H1 (cell line): ENCODE data around the gene CCDC92B. TPM values are rescaled to one million over a fixed set of nuclear protein-coding genes. Genes with fewer than 3 reads are reported as not detected.
A peak's percentile ranks its signal among the peaks of the same experiment; 100 is the strongest.

Experiments used
- CTCF ChIA-PET: fragments of 300-600 bp; sonication (Branson Sonifier 250); formaldehyde crosslinking; loops from one replicate; lab custom pipeline; 2021; ENCODE audit not compliant: partially characterized antibody; lab: Charles Lee
- POLR2A ChIA-PET: fragments of 300-600 bp; sonication (Branson Sonifier 250); formaldehyde crosslinking; loops from one replicate; lab custom pipeline; 2021; ENCODE audit warnings: inconsistent platforms; ENCODE audit not compliant: partially characterized antibody; lab: Charles Lee
- DNase-seq, 2 experiments: peaks; one replicate each; pipeline versions ENCODE4 v3.0.0 to v3.0.0-alpha.2; 2010 to 2022; ENCODE audit warnings: low spot score in 2 of 2, low read depth in 1 of 2, mixed read lengths in 1 of 2
- FAIRE-seq: peaks from 2 replicates; lab custom pipeline; 2011; peaks lifted over from hg19 to GRCh38; lab: Jason Lieb, UNC
- H2AFZ ChIP-seq: 2 replicates; pipeline ENCODE4 v1.8.1; 2012; ENCODE audit warnings: low read length, inconsistent platforms
- H2AK5ac ChIP-seq: 2 replicates; pipeline ENCODE4 v1.6.1; 2013; ENCODE audit warnings: low read depth, low read length
- H2BK120ac ChIP-seq: replicated peaks from 2 replicates; pipeline ENCODE3; 2013; ENCODE audit warnings: low read depth, low read length, inconsistent platforms
- H2BK12ac ChIP-seq: 2 replicates; pipeline ENCODE4 v1.6.1; 2013; ENCODE audit warnings: low read depth, low read length
- H2BK15ac ChIP-seq: 2 replicates; pipeline ENCODE4 v1.6.1; 2013; ENCODE audit warnings: low read length
- H2BK20ac ChIP-seq: 2 replicates; pipeline ENCODE4 v1.6.1; 2013; ENCODE audit warnings: low read length
- H2BK5ac ChIP-seq: 2 replicates; pipeline ENCODE4 v1.6.1; 2013; ENCODE audit warnings: low read depth, low read length
- H3K14ac ChIP-seq: 2 replicates; pipeline ENCODE4 v1.6.1; 2013; ENCODE audit warnings: inconsistent platforms; ENCODE audit not compliant: insufficient read length
- H3K18ac ChIP-seq: 2 replicates; pipeline ENCODE4 v1.6.1; 2013; ENCODE audit warnings: low read length; ENCODE audit errors: extremely low read depth
- H3K23ac ChIP-seq: 2 replicates; pipeline ENCODE4 v1.6.1; 2013; ENCODE audit warnings: inconsistent platforms; ENCODE audit not compliant: insufficient read length
- H3K23me2 ChIP-seq: 2 replicates; pipeline ENCODE4 v1.6.1; 2013; ENCODE audit warnings: low read depth, low read length
- H3K27ac ChIP-seq: 2 replicates; pipeline ENCODE4 v1.6.1; 2011; ENCODE audit warnings: low read depth, low read length, inconsistent platforms
- H3K27me3 ChIP-seq, 4 experiments: replicated peaks in 1 of 4; 1 replicate in 1 of 4; 2 replicates in 3 of 4; pipeline versions ENCODE4 v1.6.1 to v1.8.1; 2011 to 2013; ENCODE audit warnings: low read length in 3 of 4, mild to moderate bottlenecking in 3 of 4, inconsistent platforms in 2 of 4, mixed read lengths in 2 of 4, moderate library complexity in 1 of 4; ENCODE audit not compliant: control insufficient read depth in 3 of 4, insufficient read depth in 3 of 4; ENCODE audit errors: extremely low read depth in 1 of 4
- H3K36me3 ChIP-seq, 4 experiments: 2 replicates each; pipeline versions ENCODE4 v1.6.1 to v1.8.1; 2011 to 2013; ENCODE audit warnings: mild to moderate bottlenecking in 4 of 4, low read length in 3 of 4, moderate library complexity in 2 of 4, control low read depth in 1 of 4, inconsistent platforms in 1 of 4; ENCODE audit not compliant: insufficient read depth in 4 of 4, control insufficient read depth in 2 of 4
- H3K4ac ChIP-seq: replicated peaks from 2 replicates; pipeline ENCODE3; 2013; ENCODE audit warnings: low read length, low read depth, mixed read lengths, inconsistent platforms; ENCODE audit not compliant: insufficient read length
- H3K4me1 ChIP-seq, 4 experiments: replicated peaks in 1 of 4; 1 replicate in 1 of 4; 2 replicates in 3 of 4; pipeline versions ENCODE4 v1.6.1 to v1.8.1; 2011 to 2013; ENCODE audit warnings: low read length in 3 of 4, inconsistent platforms in 2 of 4, mixed read lengths in 1 of 4; ENCODE audit not compliant: insufficient read depth in 4 of 4, control insufficient read depth in 3 of 4
- H3K4me2 ChIP-seq, 2 experiments: 2 replicates each; pipeline versions ENCODE4 v1.6.1 to v1.8.1; 2011 to 2013; ENCODE audit warnings: low read depth in 2 of 2, low read length in 2 of 2, control low read depth in 1 of 2, inconsistent platforms in 1 of 2, mild to moderate bottlenecking in 1 of 2; ENCODE audit not compliant: insufficient read depth in 1 of 2
- H3K4me3 ChIP-seq, 4 experiments: fragments of 200-600, 300-600 bp in 1 of 4; sonication (generic), shearing (Covaris generic), sonication (Bioruptor Twin) in 1 of 4; 2 replicates each; pipeline versions ENCODE4 v1.5.1 to v1.8.1; 2011 to 2016; ENCODE audit warnings: low read length in 4 of 4, low read depth in 3 of 4, control low read depth in 2 of 4, inconsistent platforms in 2 of 4, mild to moderate bottlenecking in 2 of 4, mixed read lengths in 1 of 4, moderate library complexity in 1 of 4; ENCODE audit not compliant: insufficient read depth in 2 of 4; ENCODE audit errors: extremely low read depth in 1 of 4
- H3K56ac ChIP-seq: replicated peaks from 2 replicates; pipeline ENCODE3; 2013; ENCODE audit warnings: low read depth, mild to moderate bottlenecking, mixed read lengths, low read length, inconsistent platforms; ENCODE audit not compliant: insufficient read length
- H3K79me1 ChIP-seq: 2 replicates; pipeline ENCODE4 v1.6.1; 2013; ENCODE audit warnings: low read depth, low read length, control low read depth
- H3K79me2 ChIP-seq, 2 experiments: 2 replicates each; pipeline versions ENCODE4 v1.6.1 to v1.8.1; 2012 to 2013; ENCODE audit warnings: low read length in 2 of 2, mild to moderate bottlenecking in 2 of 2, inconsistent platforms in 1 of 2; ENCODE audit not compliant: insufficient read depth in 2 of 2, control insufficient read depth in 1 of 2
- H3K9ac ChIP-seq, 4 experiments: replicated peaks in 1 of 4; 1 replicate in 1 of 4; 2 replicates in 3 of 4; pipeline versions ENCODE4 v1.6.1 to v1.8.1; 2011 to 2013; ENCODE audit warnings: low read depth in 3 of 4, low read length in 3 of 4, control low read depth in 2 of 4, mild to moderate bottlenecking in 2 of 4, moderate library complexity in 2 of 4, inconsistent platforms in 1 of 4; ENCODE audit errors: extremely low read depth in 1 of 4
- H3K9me3 ChIP-seq, 2 experiments: 2 replicates each; pipeline versions ENCODE4 v1.6.1 to v1.8.1; 2012 to 2013; ENCODE audit warnings: mild to moderate bottlenecking in 2 of 2, moderate library complexity in 2 of 2, control low read depth in 1 of 2, inconsistent platforms in 1 of 2, low read depth in 1 of 2, low read length in 1 of 2, mixed read lengths in 1 of 2; ENCODE audit not compliant: insufficient read depth in 2 of 2
- H4K20me1 ChIP-seq, 2 experiments: replicated peaks in 1 of 2; 2 replicates each; pipeline versions ENCODE3 to v1.8.1; 2011 to 2013; ENCODE audit warnings: inconsistent platforms in 2 of 2, low read length in 2 of 2, mild to moderate bottlenecking in 1 of 2; ENCODE audit not compliant: insufficient read depth in 2 of 2, control insufficient read depth in 1 of 2
- H4K5ac ChIP-seq: 2 replicates; pipeline ENCODE4 v1.6.1; 2013; ENCODE audit warnings: low read length, low read depth, mixed read lengths, inconsistent platforms; ENCODE audit not compliant: insufficient read length
- H4K8ac ChIP-seq: 2 replicates; pipeline ENCODE4 v1.8.0; 2013; ENCODE audit warnings: mild to moderate bottlenecking, moderate library complexity, low read length, inconsistent platforms; ENCODE audit not compliant: insufficient read depth; ENCODE audit errors: extremely low read depth
- H4K91ac ChIP-seq: replicated peaks from 2 replicates; pipeline ENCODE3; 2013; ENCODE audit warnings: low read length, mixed read lengths, inconsistent platforms; ENCODE audit not compliant: insufficient read length
- CHD1 ChIP-seq: IDR thresholded peaks from 2 replicates; pipeline ENCODE4 v1.6.1; 2012; ENCODE audit warnings: low read depth, low read length, improper control_type of control experiment
- CTCF ChIP-seq, 3 experiments: IDR thresholded peaks; 1 replicate in 2 of 3; 2 replicates in 1 of 3; pipeline versions ENCODE4 v1.5.1 to v1.6.1; 2011; ENCODE audit warnings: low read length in 3 of 3, mild to moderate bottlenecking in 3 of 3, inconsistent platforms in 2 of 3, low read depth in 1 of 3, moderate library complexity in 1 of 3; ENCODE audit not compliant: insufficient read depth in 1 of 3; ENCODE audit errors: control extremely low read depth in 1 of 3
- RAD21 ChIP-seq, 2 experiments: IDR thresholded peaks in 1 of 2; conservative IDR thresholded peaks in 1 of 2; 2 replicates each; pipeline ENCODE4 v1.6.1; 2011; ENCODE audit warnings: low read depth in 2 of 2, low read length in 2 of 2, improper control_type of control experiment in 1 of 2, inconsistent platforms in 1 of 2, mild to moderate bottlenecking in 1 of 2, moderate library complexity in 1 of 2
- TBP ChIP-seq: IDR thresholded peaks from 2 replicates; pipeline ENCODE4 v1.6.1; 2011; ENCODE audit warnings: low read depth, low read length, improper control_type of control experiment
- ZNF274 ChIP-seq: IDR thresholded peaks from 2 replicates; pipeline ENCODE4 v1.7.0; 2012; ENCODE audit warnings: low read length, borderline replicate concordance; ENCODE audit errors: extremely low read depth
- WGBS, 2 experiments: shearing (Covaris generic) in 1 of 2; methylation state at CpG; one replicate each; pipeline versions ENCODE4 v1.1.6 to v1.1.7; 2013 to 2015; ENCODE audit warnings: low lambda C conversion rate in 2 of 2, mixed read lengths in 2 of 2, inconsistent platforms in 1 of 2, low coverage in 1 of 2, missing lambda C conversion rate in 1 of 2; ENCODE audit not compliant: insufficient replicate concordance in 2 of 2, insufficient coverage in 1 of 2, insufficient read length in 1 of 2; ENCODE audit errors: extremely low coverage in 1 of 2, missing lambda C conversion rate in 1 of 2; 5-methylcytosine and 5-hydroxymethylcytosine counted together
- polyA plus RNA-seq, 7 experiments: library from polyadenylated mRNA; depleted of rRNA in 3 of 7; stranded (reverse) in 5 of 7; unstranded in 2 of 7; fragments of >200 nt in 5 of 7; fragments of 200-250 nt in 2 of 7; gene quantifications; 1 replicate in 5 of 7; 2 replicates in 1 of 7; 4 replicates in 1 of 7; pipeline versions ENCODE4 v1.2.1 to v1.2.3, GENCODE V29; 2011 to 2013; ENCODE audit warnings: missing spikeins in 2 of 7, mixed read lengths in 2 of 7
- total RNA-seq: library from RNA; stranded (reverse); fragmentation: NEBNext Ultra II Directional; extraction: Animal tissue kit (Norgen Biotek cat#: 25700); gene quantifications from 2 replicates; pipeline ENCODE4 v1.2.1, GENCODE V29; 2021

CCDC92B gene
- total and polyA plus RNA-seq, 2 of the 8 experiments (the other 6 are each of a cell fraction or from before 2014, with no cell fraction given) = 5.5 to 12.1 TPM

GRCh38 chr17:2777242-2777867 lies 27.9 kb upstream of the CCDC92B start:
- TF ChIP-seq CHD1 = no peak
- TF ChIP-seq TBP = no peak
- TF ChIP-seq CTCF (IDR thresholded peaks at IDR 0.05; ENCODE audit: control extremely low read depth in 1 of 3, insufficient read depth in 1 of 3, low read depth in 1 of 3, low read length in 3 of 3) = peak in 2 of 3 experiments; percentile 24 to 33; a peak in 3 of 4 replicates
- TF ChIP-seq ZNF274 = no peak
- TF ChIP-seq RAD21 (IDR thresholded peaks at IDR 0.05 in 1 of 2, conservative IDR thresholded peaks at IDR 0.05 in 1 of 2; ENCODE audit: low read depth in 2 of 2, low read length in 2 of 2) = 0 out of 4 replicates have a peak, but pooled peaks have one; percentile 5 to 19
- DNase-seq (peak in 1 of 2 experiments; percentile 73), FAIRE-seq (no peak)
- Histone ChIP-seq H3K27ac (no peak overlapping the region), H3K36me3 (no peaks in the 10 kb centered on the region), H3K9ac (peak overlapping the region in 3 of 4 experiments; percentile 34 to 64 (median 42); a peak in 3 of 7 replicates), H2AK5ac (no peak overlapping the region), H4K5ac (no peak overlapping the region), H3K23ac (no peak overlapping the region), H2BK5ac (peak overlapping the region; percentile 73; the same call in 1 of the 2 replicates), H3K4me1 (peaks cover 0 to 7% (median 5%) of the 10 kb centered on the region in 4 experiments; a peak in 4 of 7 replicates), H2BK120ac (no peak overlapping the region), H3K4ac (peak overlapping the region; percentile 48), H2BK20ac (no peak overlapping the region), H2AFZ (peak overlapping the region; percentile 98), H3K23me2 (peaks cover 13% of the 10 kb centered on the region), H3K9me3 (no peaks in the 10 kb centered on the region), H3K18ac (peak overlapping the region; percentile 90), H3K27me3 (peaks cover 0 to 5% (median 4%) of the 10 kb centered on the region in 4 experiments; a peak in 2 of 7 replicates), H3K79me1 (no peaks in the 10 kb centered on the region; the same call in 1 of the 2 replicates), H2BK12ac (peak overlapping the region; percentile 6; the same call in 1 of the 2 replicates), H4K20me1 (peaks cover 0 to 4% of the 10 kb centered on the region in 2 experiments), H3K4me2 (peak overlapping the region; percentile 92 to 99), H3K4me3 (peak overlapping the region; percentile 72 to 86 (median 80)), H4K91ac (peak overlapping the region; percentile 29), H3K56ac (no peak overlapping the region), H4K8ac (peak overlapping the region; percentile 62), H2BK15ac (no peak overlapping the region), H3K79me2 (no peaks in the 10 kb centered on the region), H3K14ac (no peak overlapping the region)
- CTCF ChIA-PET = interaction anchor here (0.5 to 3.8 kb wide), 15 partner anchors 9 to 230 kb away, joined by 3 to 21 read pairs (median 5); no protein-coding TSS in a partner anchor
- POLR2A ChIA-PET = interaction anchor here (0.6 to 2.3 kb wide), 7 partner anchors 9 to 385 kb away, joined by 3 to 6 read pairs (median 4); partner anchors contain the start of gene CCDC92B
- 25% methylated on average over 11 of the region's 11 CpGs; no CpG with 5 or more reads in 1 of the 2 experiments for WGBS, 2 experiments
